Mammary epithelial cell (primary cell): ENCODE data around the gene CNN2.

Experiments
- EZH2 ChIP-seq: IDR thresholded peaks from 2 replicates; pipeline ENCODE4 v1.6.1; 2012; ENCODE audit warnings: low read length, inconsistent platforms, borderline replicate concordance
- TF ChIP-seq, protein P1 (sequence below), 2 donors: IDR thresholded peaks in 1 of 2; conservative IDR thresholded peaks in 1 of 2; 2 replicates each; pipeline ENCODE4 v1.5.1; 2011 to 2012; ENCODE audit warnings: inconsistent platforms in 2 of 2, low read length in 2 of 2, mild to moderate bottlenecking in 2 of 2, control low read depth in 1 of 2, low read depth in 1 of 2; ENCODE audit not compliant: insufficient read depth in 1 of 2; ENCODE audit errors: extremely low read depth in 1 of 2

DNA sequence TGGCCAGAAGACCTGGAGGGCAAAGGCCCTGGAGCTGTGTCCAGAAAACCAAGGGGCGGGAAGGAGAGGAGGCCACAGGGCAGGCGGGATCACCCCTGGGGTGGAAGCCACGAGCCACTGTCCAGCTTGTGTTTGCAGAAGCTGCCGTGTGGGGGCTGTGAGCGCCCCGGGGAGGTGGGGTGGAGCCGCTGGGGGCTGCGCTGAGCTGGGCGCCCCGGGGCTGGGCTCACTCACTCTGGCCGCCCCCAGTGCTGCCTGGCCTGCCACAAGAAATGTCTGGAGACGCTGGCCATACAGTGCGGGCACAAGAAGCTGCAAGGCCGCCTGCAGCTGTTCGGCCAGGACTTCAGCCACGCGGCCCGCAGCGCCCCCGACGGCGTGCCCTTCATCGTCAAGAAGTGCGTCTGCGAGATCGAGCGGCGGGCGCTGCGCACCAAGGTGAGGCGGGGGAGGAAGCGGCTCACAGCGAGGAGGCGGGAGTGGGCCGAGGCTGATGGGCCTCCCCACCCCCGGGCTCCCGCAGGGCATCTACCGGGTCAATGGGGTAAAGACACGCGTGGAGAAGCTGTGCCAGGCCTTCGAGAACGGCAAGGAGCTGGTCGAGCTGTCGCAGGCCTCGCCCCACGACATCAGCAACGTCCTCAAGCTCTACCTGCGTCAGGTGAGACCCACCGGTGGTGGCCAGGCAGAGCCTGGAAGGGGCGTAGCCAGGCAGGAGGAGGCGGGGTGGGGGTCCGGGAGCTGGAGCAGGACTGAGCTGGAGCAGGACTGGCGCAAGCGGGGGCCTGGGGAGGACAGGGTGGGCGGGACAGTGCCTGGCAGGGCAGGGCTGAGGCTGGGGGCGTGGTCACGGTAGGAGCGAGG, 55.1 kb downstream of the CNN2 start:
- TF ChIP-seq, protein P1, sequence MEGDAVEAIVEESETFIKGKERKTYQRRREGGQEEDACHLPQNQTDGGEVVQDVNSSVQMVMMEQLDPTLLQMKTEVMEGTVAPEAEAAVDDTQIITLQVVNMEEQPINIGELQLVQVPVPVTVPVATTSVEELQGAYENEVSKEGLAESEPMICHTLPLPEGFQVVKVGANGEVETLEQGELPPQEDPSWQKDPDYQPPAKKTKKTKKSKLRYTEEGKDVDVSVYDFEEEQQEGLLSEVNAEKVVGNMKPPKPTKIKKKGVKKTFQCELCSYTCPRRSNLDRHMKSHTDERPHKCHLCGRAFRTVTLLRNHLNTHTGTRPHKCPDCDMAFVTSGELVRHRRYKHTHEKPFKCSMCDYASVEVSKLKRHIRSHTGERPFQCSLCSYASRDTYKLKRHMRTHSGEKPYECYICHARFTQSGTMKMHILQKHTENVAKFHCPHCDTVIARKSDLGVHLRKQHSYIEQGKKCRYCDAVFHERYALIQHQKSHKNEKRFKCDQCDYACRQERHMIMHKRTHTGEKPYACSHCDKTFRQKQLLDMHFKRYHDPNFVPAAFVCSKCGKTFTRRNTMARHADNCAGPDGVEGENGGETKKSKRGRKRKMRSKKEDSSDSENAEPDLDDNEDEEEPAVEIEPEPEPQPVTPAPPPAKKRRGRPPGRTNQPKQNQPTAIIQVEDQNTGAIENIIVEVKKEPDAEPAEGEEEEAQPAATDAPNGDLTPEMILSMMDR (conservative IDR thresholded peaks at IDR 0.05 in 1 of 2, IDR thresholded peaks at IDR 0.05 in 1 of 2; ENCODE audit: extremely low read depth in 1 of 2, insufficient read depth in 1 of 2, low read depth in 1 of 2, low read length in 2 of 2): no peak
- no peak for TF ChIP-seq EZH2
